Breast epithelium (tissue), 3 donors: ENCODE results near the gene KLHL33.

Source experiments
- CTCF ChIP-seq, 3 donors: fragments of 450-650 bp; IDR thresholded peaks; one replicate each; pipeline ENCODE4 v1.5.1; 2016 to 2017; ENCODE audit warnings: antibody characterized with exemption in 3 of 3, mild to moderate bottlenecking in 3 of 3, moderate library complexity in 3 of 3
- POLR2A ChIP-seq: fragments of 450-650 bp; IDR thresholded peaks from one replicate; pipeline ENCODE4 v1.6.1; 2016; ENCODE audit warnings: antibody characterized with exemption, mild to moderate bottlenecking, moderate library complexity
- POLR2AphosphoS5 ChIP-seq, 3 donors: sonication (generic); formaldehyde crosslinking; IDR thresholded peaks; one replicate each; pipeline ENCODE4 v1.6.1; 2017; ENCODE audit warnings: antibody characterized with exemption in 3 of 3

DNA sequence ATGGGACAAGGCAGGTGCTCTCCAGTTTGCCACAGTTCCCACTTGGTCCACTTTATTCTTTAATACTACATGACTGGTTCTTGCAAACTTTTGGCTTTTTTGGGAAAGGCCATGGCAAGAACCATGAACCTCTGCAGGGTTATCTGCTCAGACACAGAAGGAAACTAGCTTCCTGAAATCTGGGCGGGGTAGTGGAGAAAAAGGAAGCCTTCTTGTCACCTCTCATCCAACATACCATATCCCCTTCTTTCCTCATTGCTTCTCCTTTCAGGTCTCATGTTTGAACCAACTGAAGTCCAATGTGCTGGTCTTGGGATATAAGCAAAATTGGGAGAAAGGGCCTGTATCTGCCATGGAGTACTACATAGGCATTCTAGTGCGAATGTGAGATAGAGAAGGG is 5.5 kb upstream of the KLHL33 start:
- TF ChIP-seq CTCF (IDR thresholded peaks at IDR 0.05) (no peak), POLR2AphosphoS5 (IDR thresholded peaks at IDR 0.05) (no peak), POLR2A (no peak)
